ENCODE measurements around the gene EFNA4. TPM values are rescaled to one million over a fixed set of nuclear protein-coding genes. Genes with fewer than 3 reads are reported as not detected.

Gene EFNA4
- total RNA-seq, 1 donor from 2014 or later, result 12.1 TPM

- ATAC-seq, result no peak
Measured at GRCh38 chr1:155052439-155053395, 10.8 kb upstream of the EFNA4 start.

DNA sequence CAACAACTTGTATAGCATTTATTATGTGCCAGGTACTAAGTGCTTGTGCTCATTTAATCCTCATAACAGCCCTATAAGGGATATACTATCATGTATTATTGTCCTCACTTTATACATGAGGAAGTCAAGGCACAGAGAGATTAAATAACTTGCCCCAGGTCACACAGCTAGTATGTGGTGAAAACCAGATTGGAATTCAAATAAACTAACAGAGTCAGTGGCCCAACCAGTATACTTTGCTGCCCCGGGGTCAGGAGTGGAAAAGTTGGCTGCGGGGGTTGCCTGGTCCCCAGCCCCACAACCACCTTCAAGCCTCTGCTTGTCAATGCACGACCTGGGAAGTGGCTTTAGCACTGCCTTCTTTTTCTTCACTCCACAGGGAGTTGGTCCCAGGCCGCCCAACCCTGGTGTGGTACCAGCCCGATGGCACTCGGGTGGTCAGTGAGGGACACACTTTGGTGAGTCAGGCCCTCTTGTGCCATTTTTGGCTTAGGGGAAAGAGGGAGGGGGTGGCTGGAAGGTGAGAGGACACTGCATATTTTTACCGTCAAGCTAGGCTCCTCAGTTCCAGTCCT lies 9.9 kb upstream of the EFNA4 start:
- ATAC-seq, result no peak

DNA sequence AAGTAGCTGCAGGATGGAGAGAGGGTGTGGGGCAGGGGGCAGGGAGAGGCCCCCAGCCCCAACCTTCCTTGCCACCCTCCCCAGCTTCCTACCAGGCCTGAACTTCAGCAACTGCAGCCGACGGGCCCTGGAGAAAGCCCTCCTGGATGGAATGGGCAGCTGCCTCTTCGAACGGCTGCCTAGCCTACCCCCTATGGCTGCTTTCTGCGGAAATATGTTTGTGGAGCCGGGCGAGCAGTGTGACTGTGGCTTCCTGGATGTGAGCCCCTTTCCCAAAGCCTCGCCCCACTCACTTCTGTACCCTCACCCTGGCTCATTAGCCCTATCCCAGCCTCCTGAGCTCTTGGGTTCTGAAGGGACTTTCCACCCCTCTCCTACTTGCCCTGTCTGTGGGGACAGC lies 6.4 kb upstream of the EFNA4 start:
- no peak for ATAC-seq

DNA sequence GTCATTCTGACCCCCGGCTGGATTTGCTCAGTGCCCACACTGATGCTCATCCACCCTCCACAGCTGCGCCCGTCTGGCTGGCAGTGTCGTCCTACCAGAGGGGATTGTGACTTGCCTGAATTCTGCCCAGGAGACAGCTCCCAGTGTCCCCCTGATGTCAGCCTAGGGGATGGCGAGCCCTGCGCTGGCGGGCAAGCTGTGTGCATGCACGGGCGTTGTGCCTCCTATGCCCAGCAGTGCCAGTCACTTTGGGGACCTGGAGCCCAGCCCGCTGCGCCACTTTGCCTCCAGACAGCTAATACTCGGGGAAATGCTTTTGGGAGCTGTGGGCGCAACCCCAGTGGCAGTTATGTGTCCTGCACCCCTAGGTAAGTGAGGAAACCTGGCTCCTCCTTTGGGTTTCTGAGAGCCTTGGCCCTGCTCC lies 5.7 kb upstream of the EFNA4 start:
- no peak for ATAC-seq

DNA sequence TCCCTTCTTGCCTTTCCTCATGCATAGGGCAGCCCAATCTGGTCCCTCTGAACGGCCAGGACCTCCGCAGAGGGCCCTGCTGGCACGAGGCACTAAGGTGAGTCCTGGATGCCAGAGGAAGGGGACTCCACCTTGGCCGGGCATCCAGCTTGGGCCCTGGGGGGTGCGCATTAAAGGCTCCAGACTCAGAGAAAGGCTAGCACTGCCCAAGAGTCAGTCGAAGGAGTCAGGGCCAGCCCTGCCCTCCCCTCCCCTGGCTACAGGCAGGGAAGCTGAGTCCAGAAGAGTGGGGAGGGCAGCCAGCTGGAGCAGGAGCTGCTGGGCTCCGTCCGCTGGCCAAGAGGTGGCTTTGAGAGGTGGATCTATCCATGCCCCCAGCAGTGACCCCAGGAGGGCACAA lies 2.8 kb upstream of the EFNA4 start:
- no peak for ATAC-seq

GRCh38 chr1:155061381-155062150 lies 2.0 kb upstream of the EFNA4 start:
- ATAC-seq, result peak; percentile 66

DNA sequence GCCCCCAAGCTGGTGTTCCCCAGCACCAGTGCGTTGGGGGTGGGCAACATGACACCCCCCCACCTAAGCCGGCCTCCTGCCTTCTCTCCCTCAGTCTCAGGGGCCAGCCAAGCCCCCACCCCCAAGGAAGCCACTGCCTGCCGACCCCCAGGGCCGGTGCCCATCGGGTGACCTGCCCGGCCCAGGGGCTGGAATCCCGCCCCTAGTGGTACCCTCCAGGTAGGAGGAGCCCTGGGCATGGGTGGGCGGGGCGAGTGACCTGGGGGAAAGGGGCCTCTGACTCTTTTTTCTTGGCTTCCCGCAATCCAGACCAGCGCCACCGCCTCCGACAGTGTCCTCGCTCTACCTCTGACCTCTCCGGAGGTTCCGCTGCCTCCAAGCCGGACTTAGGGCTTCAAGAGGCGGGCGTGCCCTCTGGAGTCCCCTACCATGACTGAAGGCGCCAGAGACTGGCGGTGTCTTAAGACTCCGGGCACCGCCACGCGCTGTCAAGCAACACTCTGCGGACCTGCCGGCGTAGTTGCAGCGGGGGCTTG lies 1.3 kb upstream of the EFNA4 start:
- peak; percentile 1 for ATAC-seq

DNA sequence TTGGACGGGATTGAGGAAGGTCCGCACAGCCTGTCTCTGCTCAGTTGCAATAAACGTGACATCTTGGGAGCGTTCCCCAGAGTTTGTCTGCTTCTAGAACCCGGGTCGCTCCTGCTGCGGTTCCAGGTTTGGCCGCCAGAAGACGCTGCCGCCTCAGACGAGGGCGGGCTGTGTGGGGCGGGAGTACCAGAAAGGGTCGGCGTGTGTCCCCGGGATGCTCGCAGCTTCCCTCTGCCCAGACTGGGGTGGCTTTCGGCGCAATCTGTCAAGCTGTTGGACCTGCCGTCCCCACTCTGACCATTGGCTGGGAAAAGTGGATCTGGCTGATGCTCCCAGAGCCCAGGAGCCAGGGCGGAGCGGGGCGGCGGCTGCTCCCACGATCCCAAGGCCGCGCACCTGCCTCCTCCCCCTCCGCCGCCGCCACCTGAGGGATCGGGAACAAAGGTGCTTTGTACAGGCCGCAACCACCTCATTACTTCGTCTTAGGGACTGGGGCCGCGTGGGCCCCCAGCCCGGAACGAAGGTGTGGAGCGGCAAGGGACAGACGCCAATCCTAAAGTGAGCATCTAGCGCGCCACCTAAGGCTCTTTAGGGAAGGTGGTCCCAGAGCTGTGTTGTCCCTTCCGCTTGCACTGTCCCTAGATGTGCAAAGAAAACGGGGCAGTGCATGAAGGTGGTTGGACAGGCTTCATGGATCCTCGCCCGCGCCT lies 683 bp upstream of the EFNA4 start:
- peak; percentile 46 for ATAC-seq

DNA sequence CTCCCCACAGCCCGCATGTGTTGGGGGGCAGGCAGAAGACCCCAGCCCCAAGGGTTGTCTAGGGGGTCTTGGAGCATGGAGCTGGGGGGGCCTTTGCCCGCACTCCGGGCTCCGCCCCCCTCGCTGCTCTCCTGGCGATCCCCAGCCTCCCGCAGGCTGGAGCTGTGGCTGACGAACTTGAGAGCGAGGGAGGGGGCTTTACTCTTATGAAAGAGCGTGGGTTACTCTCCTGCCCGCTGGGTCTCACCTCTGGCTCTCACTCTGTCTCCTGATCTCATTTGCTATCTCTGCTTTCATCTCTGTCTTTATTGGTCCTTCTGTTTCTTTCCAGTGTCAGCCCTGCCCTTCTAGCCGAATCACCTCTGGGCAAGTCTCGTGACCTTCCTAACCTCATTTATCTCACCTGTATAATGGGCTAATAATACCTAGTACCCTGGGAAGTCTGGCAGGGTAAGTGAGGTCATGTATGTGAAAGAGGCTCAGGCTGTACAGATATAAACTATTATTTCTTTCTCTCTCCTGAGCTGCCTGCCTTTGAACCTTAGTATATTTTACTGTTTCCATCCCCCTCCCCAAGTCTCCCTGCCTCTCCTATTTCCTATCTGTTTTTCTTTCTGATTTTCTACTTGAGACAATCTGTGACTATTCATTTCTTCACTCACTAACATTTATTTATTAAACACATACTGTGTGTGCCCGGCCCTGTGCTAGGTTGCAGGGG lies 731 bp downstream of the EFNA4 start:
- peak; percentile 1 for ATAC-seq

GRCh38 chr1:155064832-155065429 lies 1.4 kb downstream of the EFNA4 start:
- no peak for ATAC-seq

- ATAC-seq, result no peak
Measured at GRCh38 chr1:155066777-155067176, 3.2 kb downstream of the EFNA4 start.

- ATAC-seq, result no peak
Measured at GRCh38 chr1:155068599-155068998, 5.1 kb downstream of the EFNA4 start.

DNA sequence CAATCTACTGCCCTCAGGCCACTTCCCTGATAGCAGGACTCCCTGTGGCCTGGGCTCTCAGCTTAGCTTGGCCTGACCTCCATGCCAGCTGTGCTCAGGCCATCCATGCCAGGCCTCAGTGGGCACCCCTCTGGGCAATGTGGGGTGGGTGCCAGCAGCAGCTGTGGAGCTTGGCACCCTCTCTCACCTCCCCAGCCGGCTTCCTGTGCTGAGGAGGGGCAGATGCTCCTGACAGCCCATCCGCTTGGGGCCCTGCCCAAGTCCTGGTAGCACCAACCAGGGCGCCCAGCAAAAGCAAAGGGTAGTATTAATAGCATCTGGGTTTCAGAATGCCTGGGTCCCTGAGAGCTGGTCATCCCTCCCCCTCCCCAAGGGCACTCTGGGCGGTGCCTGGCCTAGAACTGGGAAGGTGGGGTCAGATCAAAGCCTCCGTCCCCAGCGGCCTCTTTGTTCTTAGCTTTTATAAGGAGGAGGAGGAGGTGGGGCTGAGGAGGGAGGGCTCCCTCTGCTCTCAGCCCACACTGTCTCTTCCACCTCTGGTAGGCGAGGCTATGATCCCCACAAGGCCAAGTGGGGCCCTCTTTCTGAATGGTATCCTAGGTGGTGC lies 6.1 kb downstream of the EFNA4 start:
- ATAC-seq, result no peak

DNA sequence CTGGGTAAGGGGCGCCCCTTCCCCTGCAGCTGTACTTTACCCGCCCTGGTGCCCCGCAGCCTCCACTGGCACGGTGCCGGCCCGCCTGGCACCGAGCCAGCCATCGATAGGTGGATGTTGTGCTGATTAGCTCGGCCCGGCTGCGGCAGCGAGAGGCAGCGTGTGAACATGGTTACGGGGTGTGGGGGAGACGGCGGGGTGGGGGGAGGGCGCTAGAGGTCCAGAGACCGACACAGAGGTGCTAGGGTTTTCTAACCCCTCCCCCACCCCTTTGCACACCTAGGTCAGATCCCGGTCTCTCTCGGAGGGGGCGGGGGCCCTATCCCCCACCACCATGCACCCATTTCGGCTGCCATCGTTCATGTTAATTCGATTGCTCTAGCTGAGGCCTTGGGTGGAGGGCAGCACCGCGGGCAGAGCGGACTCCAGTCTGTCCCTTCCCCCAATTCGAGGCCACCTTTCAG lies 6.7 kb downstream of the EFNA4 start:
- ATAC-seq, result no peak

GRCh38 chr1:155070721-155071569 lies 7.4 kb downstream of the EFNA4 start:
- peak; percentile 77 for ATAC-seq

DNA sequence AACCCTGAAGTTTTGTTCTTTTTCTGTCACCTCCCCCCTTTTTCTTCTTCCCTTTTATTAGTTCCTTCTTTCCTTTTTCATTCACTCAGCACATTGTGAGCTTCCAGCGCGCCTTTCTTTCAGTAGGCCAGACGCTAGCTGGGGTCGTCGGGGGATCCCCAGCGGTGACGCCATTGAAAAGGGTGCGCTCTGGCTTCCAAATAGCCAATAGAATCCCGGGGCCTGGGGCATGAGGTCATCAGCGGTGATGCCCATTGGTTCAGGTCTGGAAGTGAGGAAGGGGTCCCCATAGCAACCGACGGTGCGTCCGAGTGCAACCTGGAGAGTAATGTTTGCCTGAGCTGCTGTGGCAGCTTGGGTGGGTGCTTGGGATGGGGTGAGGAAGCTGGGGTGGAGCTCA lies 8.2 kb downstream of the EFNA4 start:
- ATAC-seq, result no peak

DNA sequence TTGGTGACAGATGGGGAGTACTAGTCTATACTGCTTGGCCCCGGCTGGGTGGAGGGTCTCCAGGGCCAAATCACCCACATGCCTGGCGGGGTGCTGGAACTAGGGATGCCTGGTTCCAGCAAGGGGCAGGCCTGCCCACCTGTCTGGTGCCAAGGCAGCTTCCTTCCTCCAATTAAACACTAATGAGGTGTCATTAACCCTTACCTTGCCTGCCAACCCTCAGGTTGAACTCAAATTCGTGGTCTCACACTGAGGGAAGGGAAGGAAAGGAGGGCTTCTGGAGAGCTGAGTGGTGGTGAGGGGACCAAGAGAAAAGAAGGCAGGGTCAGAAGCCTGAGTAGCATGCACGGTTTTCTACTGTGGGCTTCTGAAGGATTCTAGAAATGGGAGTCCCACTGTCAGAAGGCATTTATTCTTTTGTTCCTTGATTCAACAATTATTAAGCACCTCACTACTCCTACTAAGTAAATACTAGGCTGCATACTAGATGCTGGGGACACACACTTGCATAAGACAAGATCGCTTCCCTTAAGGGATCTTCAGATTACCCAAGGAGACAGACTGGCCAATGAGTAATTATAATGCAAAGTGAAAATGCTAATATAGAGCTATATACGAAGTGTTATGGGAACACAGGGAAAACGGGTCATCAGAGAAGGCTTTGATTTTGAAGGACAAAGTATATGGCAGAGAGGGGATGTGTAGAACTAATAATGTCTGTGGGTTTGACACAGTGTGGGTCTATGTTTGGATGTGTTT lies 9.2 kb downstream of the EFNA4 start:
- no peak for ATAC-seq

DNA sequence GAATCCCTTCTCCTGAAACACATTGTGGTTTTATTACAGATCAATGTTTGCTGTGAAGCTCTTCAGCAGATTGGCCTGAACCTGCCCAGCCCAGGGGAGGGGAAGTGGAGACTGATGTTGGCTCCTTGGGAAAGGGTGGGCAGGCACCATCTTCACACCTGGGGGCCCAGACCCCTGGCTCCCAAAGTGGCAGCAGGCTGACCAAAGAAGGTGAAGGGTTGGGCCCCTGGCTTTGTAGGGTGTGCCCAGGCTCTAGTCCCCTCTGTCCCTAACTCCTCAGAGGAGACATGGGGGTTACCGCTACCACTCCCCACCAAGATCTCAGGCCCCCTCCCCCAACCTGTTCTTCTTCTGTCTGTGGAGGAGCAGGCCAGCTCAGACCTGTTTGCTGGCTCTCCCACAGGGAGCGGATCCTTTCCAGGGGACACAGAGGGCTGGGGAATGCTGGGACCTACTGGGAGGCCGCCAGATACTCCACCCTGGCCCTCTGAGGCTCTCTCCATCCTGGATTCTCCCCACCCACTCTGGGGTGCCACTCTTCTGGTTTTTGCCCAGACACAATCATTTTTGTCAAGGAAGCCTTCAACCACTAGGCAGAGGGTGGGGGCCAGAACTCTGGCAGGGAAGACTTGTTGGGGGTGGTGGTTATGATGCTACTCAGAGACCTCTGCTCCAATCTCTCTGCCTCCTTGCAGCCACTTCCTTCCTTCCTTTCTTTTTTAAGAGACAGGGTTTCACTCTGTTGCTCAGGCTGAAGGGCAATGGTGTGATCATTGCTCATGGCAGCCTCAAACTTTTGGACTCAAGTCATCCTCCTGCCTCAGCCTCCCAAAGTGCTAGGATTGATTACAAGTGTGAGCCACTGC lies 10.1 kb downstream of the EFNA4 start:
- ATAC-seq, result no peak
